ENCODE results near the gene ADA.

DNA sequence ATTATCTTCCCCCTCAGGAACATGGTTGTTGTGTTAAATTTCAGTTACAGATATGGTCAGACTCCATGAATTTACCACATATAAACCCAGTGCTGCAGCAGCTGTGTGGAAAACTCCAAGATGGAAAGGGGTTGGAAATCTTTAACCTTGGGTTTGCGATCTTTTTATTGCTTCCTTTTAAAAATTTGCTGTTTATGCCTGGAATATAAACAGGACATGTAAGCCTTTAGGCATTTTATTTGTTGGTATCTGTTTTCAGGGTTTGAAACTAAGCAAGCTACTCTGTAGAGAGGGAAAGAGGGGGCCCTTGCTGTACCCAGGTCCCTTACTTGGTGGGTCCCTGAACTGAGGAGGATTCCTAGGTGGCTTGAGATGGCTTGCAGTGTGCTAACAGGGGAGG is 68.3 kb downstream of the ADA start:
- TF ChIP-seq CTCF (conservative IDR thresholded peaks at IDR 0.05; ENCODE audit: low read length), result no peak
- TF ChIP-seq EZH2phosphoT487 (IDR thresholded peaks at IDR 0.05; ENCODE audit: borderline replicate concordance), result no peak
